Small intestine (tissue), 4 donors: Measurements from ENCODE around the gene GJB2. TPM values are rescaled to one million over a fixed set of nuclear protein-coding genes. Genes with fewer than 3 reads are reported as not detected.

Source experiments
- polyA plus RNA-seq, 4 donors: library from polyadenylated mRNA; stranded (reverse) in 3 of 4; unstranded in 1 of 4; fragments of 200-250 nt in 3 of 4; fragments of 120-200 nt in 1 of 4; gene quantifications; one replicate each; pipeline versions ENCODE4 v1.2.1 to v1.2.3, GENCODE V29; 2013
- donor health status: healthy with polysubstance abuse.
- donor health status: Bipolar disorder and iron deficiency.
- donor health status: healthy.

Gene GJB2
- polyA plus RNA-seq, 4 donors: 3.6 to 15.9 (median 9.2) TPM

Other genes starting within 250 kb of the GJB2 start
- 10 to 100 TPM; 13.2 to 52.3 (median 17.9) TPM for gene ZMYM2, start 234.2 kb downstream of the GJB2 start, polyA plus RNA-seq
- under 1 TPM in 2 of 4 donors, not detected in 2; 0.01 TPM for gene GJA3, start 31.9 kb downstream of the GJB2 start, polyA plus RNA-seq
- gene GJB6, start 39.4 kb upstream of the GJB2 start, polyA plus RNA-seq: under 1 TPM in 2 of 4 donors, not detected in 2; 0.12 to 0.27 TPM